Effector CD8-positive, alpha-beta T cell (primary cell): ENCODE measurements around the gene ZFP62.

Source experiments
- DNase-seq: peaks from one replicate; lab custom pipeline; 2025; lab: John Stamatoyannopoulos, UW

Gene ZFP62

DNA sequence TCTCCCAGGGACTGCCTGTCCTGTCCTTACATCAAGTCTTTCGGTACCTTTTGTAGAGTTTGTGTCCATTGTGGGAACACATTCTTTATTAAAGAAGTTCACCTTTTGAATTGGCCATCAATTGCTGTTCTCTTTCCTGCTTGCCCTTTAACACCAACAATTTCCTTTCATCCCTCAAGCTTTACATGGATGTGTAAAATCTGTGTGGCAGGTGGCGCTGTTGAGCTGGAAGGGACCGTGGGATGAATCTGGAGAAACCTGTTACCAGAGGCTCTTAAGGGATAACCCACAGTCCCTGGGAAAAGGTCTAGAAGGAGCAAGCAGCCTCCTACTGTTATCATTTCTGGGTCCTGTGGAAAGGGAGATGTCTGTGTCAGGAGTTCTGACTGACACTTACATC lies 7.9 kb upstream of the ZFP62 start:
- DNase-seq: peak; percentile 45

DNA sequence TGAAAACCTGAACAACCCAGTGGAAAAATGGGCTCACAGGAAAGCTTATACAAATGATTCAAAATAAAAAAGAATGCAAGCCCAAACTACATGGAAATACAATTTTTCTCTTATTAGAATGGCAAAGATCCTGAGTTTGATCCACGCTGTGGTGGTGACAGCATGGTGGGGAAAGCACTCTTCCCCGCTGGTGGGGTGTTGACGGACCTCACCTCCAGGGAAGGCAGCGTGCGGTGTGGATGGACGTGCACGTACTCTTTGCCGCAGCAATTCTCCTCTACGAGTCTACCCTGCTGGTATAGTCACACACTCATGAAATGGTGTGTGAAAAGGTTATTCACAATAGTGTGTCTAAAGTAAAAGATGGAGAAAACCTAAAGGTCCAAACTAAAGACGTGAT lies 5.9 kb upstream of the ZFP62 start:
- no peak for DNase-seq

DNA sequence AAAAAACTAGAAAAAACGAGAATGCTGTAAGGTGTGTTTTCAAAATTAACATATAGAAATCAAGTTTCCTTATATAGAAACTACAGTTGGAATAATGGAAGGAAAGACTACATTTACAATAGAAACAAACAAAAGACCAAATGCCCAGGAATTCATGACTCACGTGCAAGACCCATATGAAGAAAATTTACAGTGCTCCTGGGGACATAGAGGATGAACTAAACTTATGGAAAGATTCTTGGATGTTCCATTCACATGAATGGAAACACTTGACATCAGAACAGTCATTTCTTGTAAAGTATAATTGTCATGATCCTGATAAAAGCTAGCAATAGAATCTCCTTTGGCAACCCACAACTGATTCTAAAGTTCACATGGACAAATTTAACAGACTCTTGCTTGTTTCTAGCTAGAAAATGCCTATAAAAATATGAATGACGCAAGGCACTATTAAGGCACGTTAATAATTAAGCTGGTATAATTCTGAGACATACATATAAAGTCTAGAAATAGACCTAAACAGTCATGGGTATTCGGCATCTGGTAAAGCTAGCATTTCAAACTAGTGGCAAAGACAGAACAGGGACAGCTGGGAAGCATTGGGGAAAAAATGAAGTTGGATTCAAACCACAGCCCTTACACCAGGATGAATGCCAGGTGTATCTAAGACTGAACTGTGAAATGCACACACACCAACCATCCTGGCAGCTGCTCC lies 5.1 kb upstream of the ZFP62 start:
- DNase-seq: no peak

DNA sequence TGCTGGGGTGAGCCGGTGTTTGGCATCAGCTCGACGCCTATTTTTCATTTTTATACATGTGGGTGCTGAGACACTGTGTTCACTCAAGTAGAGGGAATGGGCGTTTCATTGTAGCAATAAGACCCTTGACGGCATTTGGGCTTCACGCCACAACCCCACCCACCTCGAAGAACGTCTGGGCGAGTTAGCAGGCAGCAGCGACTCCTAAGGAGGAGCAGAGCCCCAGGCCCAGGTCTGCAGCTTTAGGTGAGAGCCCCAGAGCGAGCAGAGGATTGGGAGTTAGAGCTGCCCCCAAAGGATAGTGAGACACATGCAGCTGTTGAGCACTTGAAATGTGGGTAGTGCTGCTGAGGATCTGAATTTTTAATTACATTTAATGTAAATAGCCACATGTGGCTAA lies 1.6 kb upstream of the ZFP62 start:
- DNase-seq: no peak

DNA sequence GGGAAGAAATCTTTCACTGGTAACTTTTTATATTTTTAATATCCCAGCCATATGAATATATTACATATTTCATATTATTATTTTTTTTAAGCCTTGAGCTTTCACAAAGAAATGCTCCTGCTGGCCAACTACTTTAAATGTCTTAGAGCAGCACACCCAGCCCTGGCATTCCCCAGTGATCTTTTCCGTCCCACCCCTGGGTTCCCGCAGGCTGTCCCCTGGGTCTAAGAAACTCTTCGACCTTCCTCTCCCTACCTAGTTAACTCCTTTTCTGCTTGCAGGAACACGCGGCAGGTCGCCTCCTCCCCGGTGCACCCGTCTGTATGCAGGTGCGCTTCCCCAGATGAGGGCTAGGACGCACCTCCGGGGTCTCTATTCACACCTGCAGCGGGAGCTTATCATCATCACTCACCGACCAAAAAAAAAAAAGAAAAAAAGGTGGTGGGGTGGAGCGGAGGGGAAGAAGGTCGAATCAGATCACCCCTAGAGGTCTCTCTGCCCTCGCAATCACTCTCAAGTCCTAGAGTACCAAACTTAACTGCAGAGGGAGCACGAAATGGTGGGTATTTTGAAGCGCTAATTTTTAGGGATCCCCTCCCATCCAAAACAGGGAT lies 696 bp downstream of the ZFP62 start:
- DNase-seq: peak; percentile 31

DNA sequence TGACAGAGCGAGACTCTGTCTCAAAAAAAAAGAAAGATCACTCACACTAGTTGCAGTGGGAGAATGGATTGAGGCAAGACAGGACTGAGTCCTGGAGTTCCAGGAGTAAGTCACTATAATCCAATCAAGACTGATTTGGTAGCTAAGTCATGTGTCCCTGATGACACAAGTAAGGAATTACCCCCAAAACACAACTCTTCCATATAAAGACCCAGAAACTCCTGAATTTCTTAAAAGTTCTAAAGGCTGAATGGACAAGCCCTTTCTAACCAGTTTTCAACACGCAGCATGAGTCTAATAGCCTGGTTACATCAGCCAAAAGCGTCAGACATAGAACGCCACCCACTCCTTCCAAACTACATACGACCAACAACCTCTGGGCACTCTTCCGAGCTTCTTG lies 2.5 kb downstream of the ZFP62 start:
- no peak for DNase-seq

DNA sequence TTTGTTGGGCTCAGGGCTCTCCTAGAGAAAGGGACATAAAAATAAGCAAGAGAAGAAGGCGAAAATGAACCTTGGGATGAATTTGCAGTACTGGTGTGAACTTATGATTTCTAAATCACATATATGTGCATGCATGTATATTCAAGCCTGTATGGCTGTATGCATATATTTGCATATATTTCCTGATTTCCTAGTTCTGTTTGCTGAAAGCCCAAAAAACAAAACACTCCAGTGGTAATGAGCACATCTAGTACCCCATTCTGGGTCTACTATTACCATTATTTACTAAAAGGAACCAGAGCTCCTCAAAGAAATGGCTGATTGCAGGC lies 7.3 kb downstream of the ZFP62 start:
- no peak for DNase-seq

DNA sequence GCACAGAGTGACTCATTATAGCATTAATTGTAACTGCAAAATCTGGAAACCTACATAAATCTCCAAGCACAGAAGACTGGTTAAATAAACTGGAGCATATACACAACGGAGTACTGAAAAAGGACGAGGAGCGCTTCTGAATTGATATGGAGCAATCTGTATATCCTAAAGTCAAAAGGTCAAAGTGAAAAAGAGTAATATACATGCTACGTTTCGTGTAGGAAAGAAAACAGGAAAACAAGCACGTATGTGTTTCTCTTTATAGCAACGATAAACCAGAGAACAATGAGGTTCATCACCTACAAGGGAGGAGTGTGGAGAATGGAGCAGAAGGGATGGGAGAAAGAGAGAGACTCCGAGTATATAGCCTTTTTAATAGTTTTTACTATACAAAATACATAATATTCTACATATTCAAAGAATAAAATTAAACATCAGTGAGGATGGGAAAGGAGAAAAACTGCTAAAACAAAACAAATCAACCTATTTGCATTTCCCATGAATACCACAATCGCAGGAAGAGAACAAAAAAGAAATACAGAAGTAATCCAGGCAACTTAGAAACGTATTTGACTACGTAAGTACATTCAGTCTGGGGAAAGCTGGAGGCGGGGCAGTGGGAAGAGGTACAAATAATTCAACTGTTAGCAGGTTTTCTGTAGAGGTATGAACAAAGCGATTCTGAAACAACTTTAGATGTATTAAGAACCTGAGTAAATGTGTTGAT lies 7.8 kb downstream of the ZFP62 start:
- DNase-seq: no peak

DNA sequence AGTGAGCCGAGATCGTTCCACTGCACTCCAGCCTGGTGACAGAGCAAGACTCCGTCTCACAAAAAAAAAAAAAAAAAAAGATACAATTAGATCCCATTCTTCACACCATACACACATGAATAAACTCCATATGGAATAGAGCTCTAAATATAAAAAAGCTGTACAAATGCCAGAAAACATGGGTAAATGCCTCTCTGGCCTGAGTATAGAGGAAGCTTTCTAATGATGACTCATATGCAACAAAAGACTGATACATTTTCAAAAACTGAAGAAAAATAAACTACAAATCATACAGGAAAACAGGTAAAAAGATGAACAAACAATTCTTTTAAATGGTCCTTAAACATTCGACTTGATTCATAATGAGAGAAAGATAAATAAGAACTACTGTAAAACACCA lies 8.6 kb downstream of the ZFP62 start:
- DNase-seq: no peak

DNA sequence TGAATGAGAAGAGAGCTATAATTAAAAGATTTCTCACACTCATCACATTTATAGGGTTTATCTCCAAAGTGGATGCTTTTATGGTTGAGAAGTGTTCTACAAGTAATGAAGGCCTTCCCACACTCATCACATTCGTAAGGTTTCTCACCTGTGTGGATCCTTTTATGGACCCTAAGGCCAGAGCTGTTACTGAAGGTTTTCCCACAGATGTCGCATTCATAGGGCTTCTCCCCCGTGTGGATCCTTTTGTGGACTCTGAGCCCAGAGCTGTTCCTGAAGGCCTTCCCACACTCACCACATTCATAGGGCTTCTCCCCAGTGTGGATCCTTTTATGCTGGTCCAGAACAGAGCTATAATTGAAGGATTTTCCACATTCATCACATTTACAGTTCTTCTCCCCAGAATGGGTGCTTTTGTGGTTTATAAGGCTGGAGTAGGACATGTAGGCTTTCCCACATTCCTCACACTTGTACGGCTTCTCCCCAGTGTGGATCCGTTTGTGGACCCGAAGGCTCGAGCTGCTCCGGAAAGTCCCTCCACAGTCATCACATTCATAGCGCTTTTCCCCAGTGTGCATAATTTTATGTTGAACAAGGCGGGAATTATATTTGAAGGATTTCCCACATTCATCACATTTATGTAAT lies 10.5 kb downstream of the ZFP62 start:
- no peak for DNase-seq

DNA sequence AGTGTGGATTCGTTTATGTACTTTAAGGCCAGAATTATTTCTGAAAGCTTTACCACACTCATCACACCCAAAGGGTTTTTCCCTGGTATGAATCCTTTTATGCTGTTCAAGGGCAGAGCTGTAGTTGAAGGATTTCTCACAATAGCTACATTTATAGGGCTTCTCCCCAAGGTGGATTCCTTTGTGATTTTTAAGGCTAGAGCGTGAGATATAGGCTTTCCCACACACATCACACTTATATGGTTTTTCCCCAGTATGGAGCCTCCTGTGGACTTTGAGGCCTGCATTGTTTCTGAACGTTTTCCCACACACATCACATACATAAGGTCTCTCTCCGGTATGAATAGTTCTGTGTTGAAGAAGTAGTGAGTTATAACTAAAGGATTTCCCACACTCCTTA lies 11.2 kb downstream of the ZFP62 start:
- DNase-seq: no peak

DNA sequence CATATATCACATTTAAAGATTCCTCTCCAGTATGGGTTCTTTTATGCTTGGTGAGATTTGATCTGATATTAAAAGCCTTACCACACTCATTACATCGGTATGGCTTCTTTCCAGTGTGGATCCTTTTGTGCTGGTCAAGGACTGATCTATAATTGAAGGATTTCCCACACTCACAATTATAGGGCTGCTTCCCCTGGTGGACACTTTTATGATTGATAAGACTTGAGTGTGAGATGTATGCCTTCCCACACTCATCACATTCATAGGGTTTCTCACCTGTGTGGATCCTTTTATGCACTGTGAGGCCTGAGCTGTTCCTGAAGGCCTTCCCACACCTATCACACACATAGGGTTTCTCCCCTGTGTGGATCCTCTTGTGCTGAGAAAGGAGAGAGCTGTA lies 12.2 kb downstream of the ZFP62 start:
- DNase-seq: no peak

DNA sequence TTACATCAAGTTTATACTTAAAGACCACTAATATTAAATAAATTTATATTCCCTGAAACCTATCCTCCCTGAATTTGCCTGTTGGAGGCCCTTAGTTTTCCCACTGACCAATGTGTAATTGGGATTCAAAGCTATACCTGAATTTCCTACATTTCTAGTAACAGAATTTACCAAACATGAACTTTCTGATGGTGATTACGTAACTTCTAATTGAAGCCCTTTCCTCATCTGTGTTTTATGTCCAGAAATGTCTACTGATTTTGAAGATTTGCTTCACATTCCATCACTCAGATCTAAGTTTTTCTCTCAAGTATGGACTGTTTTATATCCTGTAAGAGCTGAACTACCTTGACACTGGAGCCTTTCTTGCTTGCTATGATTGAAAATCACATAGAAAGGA lies 12.8 kb downstream of the ZFP62 start:
- DNase-seq: no peak

DNA sequence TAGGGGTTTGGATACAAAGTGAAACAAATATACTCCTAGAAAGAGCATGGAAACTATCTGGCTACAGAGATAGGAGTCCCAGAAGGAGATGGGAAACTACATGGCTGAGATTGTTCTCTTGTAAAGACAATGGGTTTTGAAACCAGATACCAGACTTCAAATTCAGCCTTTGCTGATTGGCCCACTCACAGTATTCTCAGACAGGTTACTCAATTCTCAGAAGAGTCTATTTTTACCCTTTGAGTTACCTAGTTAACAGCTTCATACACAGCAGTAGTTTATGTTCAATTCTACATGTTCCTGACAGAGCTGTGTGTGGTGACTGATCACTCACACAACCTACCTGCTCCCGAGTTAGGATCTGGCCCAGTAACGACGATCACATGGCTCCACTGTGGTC lies 14.1 kb downstream of the ZFP62 start:
- no peak for DNase-seq

DNA sequence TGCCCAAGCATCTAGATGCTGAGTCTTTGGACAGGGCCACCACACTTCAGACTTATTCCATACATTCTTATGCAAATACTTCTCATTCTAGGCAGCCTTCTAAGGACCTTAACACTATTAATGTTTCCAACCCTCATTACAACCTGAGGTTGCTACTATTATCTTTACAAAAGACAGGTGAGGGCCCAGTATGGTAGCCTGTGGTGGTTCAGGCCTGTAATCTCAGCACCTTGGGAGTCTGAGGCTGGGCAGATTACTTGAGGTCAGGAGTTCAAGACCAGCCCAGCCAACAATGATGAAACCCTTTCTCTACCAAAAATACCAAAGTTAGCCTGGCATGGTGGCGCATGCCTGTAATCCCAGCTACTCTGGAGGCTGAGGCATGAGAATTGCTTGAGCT lies 16.2 kb downstream of the ZFP62 start:
- no peak for DNase-seq

DNA sequence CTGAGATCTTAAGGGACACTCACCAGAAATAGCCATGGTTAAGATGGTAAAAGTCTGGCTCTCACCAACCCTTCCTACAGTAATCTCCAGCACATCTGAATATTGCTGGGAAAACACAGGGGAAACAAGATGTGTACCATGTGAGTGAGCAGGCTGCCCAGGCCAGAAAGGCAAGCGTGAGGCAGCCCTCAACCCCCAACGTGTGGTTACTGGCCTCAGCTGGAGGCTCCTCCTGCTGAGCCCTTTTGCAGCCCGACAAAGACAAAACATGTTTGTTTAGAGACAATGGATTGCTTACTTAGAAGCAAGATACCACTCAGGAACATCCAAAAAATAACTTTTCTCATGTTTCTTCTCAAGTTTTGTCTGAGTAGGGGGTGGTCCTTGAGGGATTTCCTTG lies 16.6 kb downstream of the ZFP62 start:
- DNase-seq: no peak

DNA sequence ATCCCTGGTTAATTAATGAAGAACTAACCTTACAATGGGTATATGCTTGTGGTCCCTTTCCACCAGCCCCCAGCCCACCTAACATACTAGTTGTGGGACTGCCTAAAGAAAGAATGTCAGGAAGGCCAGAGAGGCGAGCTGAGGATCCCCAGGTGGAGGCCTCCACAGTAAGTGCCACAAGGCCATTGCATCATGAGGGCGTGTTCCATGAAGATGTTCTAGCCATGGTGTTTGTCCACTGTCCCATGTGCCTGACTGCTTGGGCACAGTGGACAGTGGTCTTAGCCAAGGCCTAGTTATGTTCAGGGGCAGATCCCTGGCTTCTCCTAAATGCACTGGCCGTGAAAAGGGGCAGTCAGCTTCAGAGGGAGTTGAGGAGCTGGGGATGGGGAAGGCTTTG lies 21.1 kb downstream of the ZFP62 start:
- DNase-seq: no peak

DNA sequence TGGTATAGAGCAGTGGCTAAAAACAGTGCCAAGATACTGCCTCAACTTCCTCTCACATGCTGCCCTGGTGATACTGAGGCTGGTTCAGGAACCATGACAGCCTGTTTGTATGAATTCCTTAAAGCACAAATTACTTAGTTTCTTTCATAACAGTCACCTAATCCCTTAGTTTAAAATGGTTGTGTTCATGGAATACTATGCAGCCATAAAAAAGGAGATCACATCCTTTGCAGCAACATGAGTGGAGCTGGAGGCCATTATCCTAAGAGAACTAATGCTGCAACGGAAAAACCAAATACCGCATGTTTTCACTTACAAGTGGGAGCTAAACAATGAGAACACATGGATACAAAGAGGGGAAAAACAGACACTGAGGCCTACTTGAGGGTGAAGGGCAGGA lies 21.8 kb downstream of the ZFP62 start:
- DNase-seq: no peak

DNA sequence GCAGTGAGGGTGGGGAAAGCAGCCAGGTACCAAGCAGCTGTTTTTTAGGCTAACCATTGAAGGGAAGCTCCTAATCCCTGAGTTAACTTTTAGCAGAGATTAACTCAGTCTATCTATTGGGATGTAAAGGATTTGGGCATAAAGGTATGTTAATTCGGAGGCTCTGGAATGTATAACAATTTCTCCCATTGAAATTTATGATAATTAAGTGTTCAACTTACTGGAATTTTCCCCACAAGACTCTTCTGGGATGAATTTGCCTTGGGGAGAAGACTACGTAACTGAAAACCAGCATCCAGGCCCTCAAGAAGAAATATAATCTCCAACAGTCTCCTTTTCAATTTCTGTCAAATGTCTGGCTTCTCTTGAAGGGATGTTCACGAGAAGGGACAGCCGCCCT lies 23.6 kb downstream of the ZFP62 start:
- no peak for DNase-seq

DNA sequence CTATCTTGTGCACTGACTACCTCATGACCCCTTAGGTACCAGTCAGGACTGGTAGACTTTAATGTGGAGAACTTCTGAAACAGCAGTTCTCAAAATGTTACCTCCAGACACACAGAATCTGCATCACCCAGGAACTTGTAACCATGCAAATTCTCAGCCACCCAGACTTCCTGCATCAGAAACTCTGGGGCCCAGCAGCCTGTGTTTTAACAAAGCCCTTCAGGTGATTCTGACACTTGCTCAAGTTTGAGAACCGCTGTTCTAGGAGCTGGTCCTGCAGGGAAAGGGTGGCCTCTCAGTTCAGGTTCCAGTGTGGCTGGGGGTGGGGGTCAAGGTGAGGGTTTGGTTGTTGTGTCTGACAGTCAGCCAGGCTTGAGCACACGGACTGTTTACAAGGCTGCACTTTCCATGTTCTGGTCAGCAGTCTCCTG lies 28.4 kb downstream of the ZFP62 start:
- no peak for DNase-seq

DNA sequence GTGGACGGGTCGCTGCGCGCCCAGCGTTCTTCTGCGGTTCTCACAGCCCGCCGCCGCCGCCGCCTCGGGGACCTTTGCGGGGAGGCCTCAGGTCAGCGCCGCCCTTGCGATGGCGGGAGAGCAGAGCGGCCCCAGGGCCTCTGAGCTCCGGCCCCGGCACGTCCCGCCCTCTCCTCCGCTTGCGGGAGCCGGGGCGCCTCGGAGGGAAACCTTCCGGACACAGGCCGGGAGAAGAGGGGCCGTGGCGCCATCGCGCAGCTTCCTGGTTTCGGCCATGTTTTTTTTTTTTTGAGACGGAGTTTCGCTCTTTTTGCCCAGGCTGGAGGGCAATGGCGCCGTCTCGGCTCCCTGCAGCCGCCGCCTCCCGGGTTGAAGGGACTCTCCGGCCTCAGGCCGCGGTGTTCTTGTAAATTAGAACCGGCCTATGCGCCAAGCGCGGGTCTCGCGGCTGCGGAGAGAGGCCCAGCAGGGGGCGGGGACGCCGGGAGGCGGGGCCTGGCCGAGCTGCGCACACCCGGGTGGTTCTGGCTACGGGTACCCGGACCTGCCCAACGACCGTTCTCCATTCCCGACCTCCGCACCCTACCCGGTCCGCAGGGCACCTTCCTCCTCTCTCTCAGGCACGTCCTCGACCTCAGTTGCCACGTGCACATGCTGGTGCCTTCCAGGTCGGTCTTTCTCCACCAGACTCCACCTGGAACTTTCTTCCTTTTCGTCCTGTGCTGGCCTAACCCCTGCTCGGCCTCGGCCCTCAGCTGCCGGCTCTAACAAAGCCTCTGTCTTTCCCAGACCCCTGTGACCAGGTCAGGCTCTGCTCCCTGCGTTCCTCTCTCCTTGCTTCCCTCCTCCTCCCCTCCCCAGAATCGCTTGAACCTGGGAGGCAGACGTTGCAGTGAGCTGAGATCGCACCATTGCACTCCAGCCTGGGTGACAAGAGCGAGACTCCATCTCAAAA lies 29.7 kb downstream of the ZFP62 start:
- DNase-seq: peak; percentile 50
